Kidney (tissue), 14 donors: ENCODE measurements around the gene PKDREJ. TPM values are rescaled to one million over a fixed set of nuclear protein-coding genes. Genes with fewer than 3 reads are reported as not detected.

Experiments used
- DNase-seq, 5 donors: peaks; one replicate each; pipeline ENCODE4 v3.0.0-alpha.2; 2013 to 2020
- FAIRE-seq: peaks from 2 replicates; lab custom pipeline; 2012; peaks lifted over from hg19 to GRCh38; lab: Jason Lieb, UNC
- H3K27ac ChIP-seq, 2 donors: one replicate each; pipeline ENCODE4 v1.7.0; 2013; ENCODE audit warnings: low read depth in 2 of 2, low read length in 2 of 2, inconsistent platforms in 1 of 2
- H3K27me3 ChIP-seq: one replicate; pipeline ENCODE4 v1.7.1; 2013; ENCODE audit warnings: low read length, inconsistent platforms; ENCODE audit not compliant: control insufficient read depth, insufficient read depth
- H3K36me3 ChIP-seq, 3 donors: one replicate each; pipeline versions ENCODE4 v1.7.0 to v1.7.1; 2013; ENCODE audit warnings: low read length in 3 of 3, control low read depth in 1 of 3, inconsistent platforms in 1 of 3; ENCODE audit not compliant: insufficient read depth in 3 of 3, control insufficient read depth in 2 of 3
- H3K4me1 ChIP-seq, 3 donors: one replicate each; pipeline versions ENCODE4 v1.7.0 to v1.7.1; 2013; ENCODE audit warnings: low read length in 3 of 3, inconsistent platforms in 1 of 3, low read depth in 1 of 3; ENCODE audit not compliant: control insufficient read depth in 2 of 3, insufficient read depth in 2 of 3
- H3K4me3 ChIP-seq, 3 donors: one replicate each; pipeline versions ENCODE4 v1.7.0 to v1.8.1; 2013; ENCODE audit warnings: low read length in 3 of 3, control low read depth in 1 of 3, inconsistent platforms in 1 of 3
- H3K9ac ChIP-seq, 3 donors: one replicate each; pipeline versions ENCODE4 v1.7.0 to v1.7.1; 2013; ENCODE audit warnings: low read length in 3 of 3, control low read depth in 1 of 3, inconsistent platforms in 1 of 3
- H3K9me3 ChIP-seq, 3 donors: one replicate each; pipeline versions ENCODE4 v1.7.0 to v1.7.1; 2013; ENCODE audit warnings: low read length in 3 of 3, control low read depth in 1 of 3, inconsistent platforms in 1 of 3; ENCODE audit not compliant: control insufficient read depth in 2 of 3, insufficient read depth in 1 of 3
- CTCF ChIP-seq: IDR thresholded peaks from 3 replicates; pipeline ENCODE4 v1.5.1; 2012; ENCODE audit warnings: mild to moderate bottlenecking, moderate library complexity, borderline replicate concordance; ENCODE audit not compliant: insufficient read depth; ENCODE audit errors: extremely low read depth
- intact Hi-C: fragments of 100-400 bp; cut with DNase I; formaldehyde crosslinking; loops from one replicate; pipeline ENCODE4 v1.11.1; 2022
- polyA plus RNA-seq: library from polyadenylated mRNA; stranded (reverse); fragments of 350-450 nt; fragmentation: Illumina TruSeq; extraction: RNeasy Lipid Tissue Mini Kit (QIAGEN cat#74804); gene quantifications from one replicate; pipeline ENCODE4 v1.2.3, GENCODE V29; 2014; ENCODE audit warnings: low read depth, low replicate concordance; ENCODE audit not compliant: insufficient read depth
- total RNA-seq: library from RNA; stranded (reverse); fragmentation: NEBNext Ultra II Directional; extraction: Animal tissue kit (Norgen Biotek cat#: 25700); gene quantifications from one replicate; pipeline ENCODE4 v1.2.1, GENCODE V29; 2021
- donor health status: control.
- donor health status: control.
- donor health status: control.
- donor health status: control.
- donor health status: control.
- donor health status: DM: yes; HTN: yes; CAD: no.
- donor health status: Normal renal cell carcinoma (clear cell type).

The PKDREJ gene
- total and polyA plus RNA-seq, 2 donors from 2014 or later = 0.06 to 0.15 TPM

DNA sequence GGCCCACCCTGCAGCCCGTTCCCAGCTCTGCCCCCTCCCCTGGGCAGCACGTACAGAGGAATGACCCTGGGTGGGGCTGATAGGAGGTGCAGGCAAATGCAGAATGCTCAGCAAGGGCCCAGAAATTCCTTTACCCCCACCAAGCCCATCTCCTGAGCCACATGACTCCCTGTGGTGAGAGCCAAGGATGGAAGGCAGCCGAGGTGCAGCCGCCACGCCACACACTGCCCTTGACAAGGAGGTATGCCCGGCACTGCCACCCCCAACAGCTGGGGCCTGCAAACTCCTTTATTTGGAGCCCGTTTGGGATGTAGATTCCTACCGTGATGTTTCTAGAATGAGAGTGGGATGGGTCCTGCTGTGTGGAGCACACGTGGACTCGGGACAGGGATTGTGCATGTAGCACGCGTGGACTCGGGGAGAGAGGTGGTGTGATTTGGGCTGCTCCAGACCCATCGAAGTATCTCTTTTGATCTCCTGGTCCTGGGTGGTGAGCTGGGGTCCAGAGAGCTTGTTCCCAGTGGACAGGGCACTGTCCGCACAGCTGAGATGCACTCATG is 46.5 kb upstream of the PKDREJ start:
- H3K27ac ChIP-seq = no peak overlapping the region
- H3K4me3 ChIP-seq = no peak overlapping the region
- no peaks in the 10 kb centered on the region for H3K4me1 ChIP-seq
- no peak overlapping the region for H3K9ac ChIP-seq
- FAIRE-seq = no peak
- no peak for TF ChIP-seq CTCF
- intact Hi-C loops = loop anchor here (5.0 to 10.0 kb wide), 2 partner anchors 187 to 315 kb away; no protein-coding TSS in a partner anchor
- no peaks in the 10 kb centered on the region for H3K27me3 ChIP-seq
- no peaks in the 10 kb centered on the region for H3K36me3 ChIP-seq
- H3K9me3 ChIP-seq = no peaks in the 10 kb centered on the region
- DNase-seq = peak in 1 of 5 donors; percentile 27

GRCh38 chr22:46308283-46308988 is 45.3 kb upstream of the PKDREJ start:
- no peak for TF ChIP-seq CTCF
- DNase-seq (peak in 1 of 5 donors; percentile 44), FAIRE-seq (no peak)
- intact Hi-C loops = loop anchor here (10.0 kb wide), 1 partner anchor 314 kb away; no protein-coding TSS in a partner anchor
- no peaks in the 10 kb centered on the region for H3K9me3 ChIP-seq
- no peak overlapping the region for H3K27ac ChIP-seq
- no peak overlapping the region for H3K4me3 ChIP-seq
- no peaks in the 10 kb centered on the region for H3K36me3 ChIP-seq
- no peaks in the 10 kb centered on the region for H3K4me1 ChIP-seq
- no peaks in the 10 kb centered on the region for H3K27me3 ChIP-seq
- no peak overlapping the region for H3K9ac ChIP-seq

DNA sequence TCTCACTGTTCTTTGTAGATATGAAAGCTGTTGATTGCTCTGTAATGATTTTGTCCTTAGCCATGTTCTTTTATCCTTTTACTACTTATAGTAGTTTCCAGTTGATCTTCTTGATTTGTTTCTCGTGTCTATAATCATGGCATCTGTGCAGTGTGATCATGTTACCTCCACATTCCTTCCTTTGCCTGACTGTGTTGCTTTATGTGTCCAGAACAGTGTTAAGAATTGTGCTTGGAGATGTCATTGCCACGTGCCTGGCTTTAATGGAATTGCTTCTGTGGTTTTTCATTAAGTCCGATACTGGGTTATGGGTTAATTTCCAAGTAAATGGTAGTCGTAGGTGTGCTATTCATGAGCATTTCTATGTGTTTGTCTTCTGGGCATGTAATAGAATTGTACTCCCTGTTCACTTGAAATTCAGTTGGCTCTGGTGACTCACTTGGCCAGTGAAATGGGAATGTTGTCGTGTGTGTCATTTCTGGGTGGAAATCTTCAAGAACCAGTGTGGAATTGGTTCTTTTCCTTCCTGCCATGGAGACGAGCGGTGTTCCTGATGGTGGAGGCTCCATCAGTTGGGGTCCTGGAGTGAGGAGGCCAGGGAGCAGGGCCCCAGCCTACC is 40.3 kb upstream of the PKDREJ start:
- Histone ChIP-seq H3K9ac (no peak overlapping the region), H3K9me3 (no peaks in the 10 kb centered on the region), H3K4me3 (no peak overlapping the region), H3K27me3 (no peaks in the 10 kb centered on the region), H3K4me1 (no peaks in the 10 kb centered on the region), H3K36me3 (no peaks in the 10 kb centered on the region), H3K27ac (no peak overlapping the region)
- no peak for DNase-seq
- FAIRE-seq = no peak
- no peak for TF ChIP-seq CTCF
- intact Hi-C loops = loop anchor here (10.0 kb wide), 1 partner anchor 309 kb away; no protein-coding TSS in a partner anchor
